ENCODE results near the gene MDN1.
A peak's percentile ranks its signal among the peaks of the same experiment; 100 is the strongest.

The MDN1 gene

DNA sequence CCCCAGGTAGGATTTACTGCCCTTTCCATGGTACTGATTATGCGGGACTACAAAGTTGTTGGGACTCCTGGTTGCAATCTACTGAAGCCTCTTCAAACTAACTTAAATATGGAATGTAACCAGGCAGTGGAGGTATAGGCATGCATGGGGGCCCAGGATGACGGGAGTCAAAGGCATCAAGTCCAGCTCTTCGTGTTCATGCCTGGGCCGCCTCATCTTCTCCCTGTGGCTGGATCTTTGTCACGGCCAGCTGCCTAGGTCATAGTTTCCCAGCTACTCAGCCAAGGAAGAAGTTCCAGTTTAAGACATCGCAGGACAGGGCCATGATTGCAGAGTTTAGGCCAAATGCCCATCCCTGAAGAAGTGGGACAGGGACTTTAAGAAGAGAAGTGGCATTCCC lies 201.6 kb downstream of the MDN1 start:
- no peak overlapping the region for H3K27ac Mint-ChIP-seq
- H3K4me1 Mint-ChIP-seq (ENCODE audit: low read depth): no peaks in the 10 kb centered on the region
- DNase-seq: no peak
- H3K36me3 Mint-ChIP-seq (ENCODE audit: low read depth): peaks cover 2% of the 10 kb centered on the region
- no peak overlapping the region for H3K4me3 Mint-ChIP-seq
- H3K9me3 Mint-ChIP-seq: no peaks in the 10 kb centered on the region
- H3K27me3 Mint-ChIP-seq: no peaks in the 10 kb centered on the region

- Mint-ChIP-seq H3K36me3 (ENCODE audit: low read depth) (peaks cover 2% of the 10 kb centered on the region), H3K4me1 (ENCODE audit: low read depth) (no peaks in the 10 kb centered on the region), H3K4me3 (no peak overlapping the region), H3K27ac (no peak overlapping the region), H3K27me3 (no peaks in the 10 kb centered on the region), H3K9me3 (no peaks in the 10 kb centered on the region)
- DNase-seq: no peak
These were observed 203.1 kb downstream of the MDN1 start for GRCh38 chr6:89616531-89616930.

DNA sequence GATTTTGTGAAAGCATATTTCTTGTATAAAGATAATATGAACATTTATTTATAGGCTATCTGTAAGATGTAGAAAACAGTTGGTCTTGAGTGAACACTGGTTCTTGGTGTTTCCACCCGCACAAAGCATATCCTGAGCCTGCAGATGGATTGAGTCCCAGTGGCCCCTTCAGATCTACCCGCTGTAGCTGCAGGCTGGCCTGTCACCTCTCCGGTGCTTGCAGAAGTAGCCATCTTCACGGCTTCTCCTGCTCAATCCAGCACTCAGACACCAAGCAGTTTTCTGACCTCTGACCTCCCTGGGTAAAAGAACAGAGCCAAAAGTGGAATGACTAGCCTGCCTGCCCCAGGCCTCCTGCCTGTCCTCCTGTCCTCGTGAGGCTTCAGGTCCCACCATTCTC lies 203.7 kb downstream of the MDN1 start:
- no peak for DNase-seq
- Mint-ChIP-seq H3K4me1 (ENCODE audit: low read depth) (no peaks in the 10 kb centered on the region), H3K27ac (no peak overlapping the region), H3K27me3 (no peaks in the 10 kb centered on the region), H3K9me3 (no peaks in the 10 kb centered on the region), H3K4me3 (no peak overlapping the region), H3K36me3 (ENCODE audit: low read depth) (peaks cover 2% of the 10 kb centered on the region)

DNA sequence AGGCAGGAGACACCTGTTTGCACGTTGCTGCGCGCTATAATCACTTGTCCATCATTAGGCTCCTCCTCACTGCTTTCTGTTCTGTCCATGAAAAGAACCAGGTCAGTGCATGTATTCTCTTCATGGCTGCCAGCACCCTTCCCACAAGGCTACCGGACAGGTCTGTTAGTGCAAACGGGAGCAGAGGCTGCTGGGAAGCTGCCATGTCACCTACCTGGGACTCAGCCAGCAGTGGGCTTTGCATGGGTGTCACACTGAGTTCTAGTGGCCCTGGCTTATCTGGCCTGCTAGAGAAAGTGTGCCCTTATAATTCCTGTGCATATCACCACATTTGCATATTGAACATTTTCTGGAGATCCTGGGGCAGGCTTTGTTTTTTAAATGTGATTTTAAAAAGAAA lies 205.8 kb downstream of the MDN1 start:
- H3K27ac Mint-ChIP-seq: no peak overlapping the region
- H3K4me1 Mint-ChIP-seq (ENCODE audit: low read depth): no peaks in the 10 kb centered on the region
- DNase-seq: no peak
- no peaks in the 10 kb centered on the region for H3K36me3 Mint-ChIP-seq (ENCODE audit: low read depth)
- no peak overlapping the region for H3K4me3 Mint-ChIP-seq
- H3K9me3 Mint-ChIP-seq: no peaks in the 10 kb centered on the region
- no peaks in the 10 kb centered on the region for H3K27me3 Mint-ChIP-seq

DNA sequence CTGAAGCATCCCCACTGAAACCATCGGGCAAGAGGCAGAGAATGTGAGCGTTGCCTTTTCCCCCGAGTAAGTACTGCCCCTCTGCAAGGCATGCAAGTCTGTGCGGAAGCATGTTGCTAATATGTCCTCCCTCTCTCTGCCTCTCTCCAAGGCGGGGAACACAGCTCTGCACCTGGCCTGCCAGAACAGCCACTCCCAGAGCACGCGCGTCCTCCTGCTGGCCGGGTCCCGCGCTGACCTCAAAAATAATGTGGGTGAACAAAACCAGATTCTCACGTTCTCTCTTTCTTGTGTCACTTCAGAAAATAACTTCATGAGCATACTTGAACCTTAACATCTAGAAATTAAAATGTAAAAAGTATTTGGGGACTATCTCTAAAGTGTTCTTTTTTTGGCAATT lies 207.5 kb downstream of the MDN1 start:
- no peaks in the 10 kb centered on the region for H3K9me3 Mint-ChIP-seq

DNA sequence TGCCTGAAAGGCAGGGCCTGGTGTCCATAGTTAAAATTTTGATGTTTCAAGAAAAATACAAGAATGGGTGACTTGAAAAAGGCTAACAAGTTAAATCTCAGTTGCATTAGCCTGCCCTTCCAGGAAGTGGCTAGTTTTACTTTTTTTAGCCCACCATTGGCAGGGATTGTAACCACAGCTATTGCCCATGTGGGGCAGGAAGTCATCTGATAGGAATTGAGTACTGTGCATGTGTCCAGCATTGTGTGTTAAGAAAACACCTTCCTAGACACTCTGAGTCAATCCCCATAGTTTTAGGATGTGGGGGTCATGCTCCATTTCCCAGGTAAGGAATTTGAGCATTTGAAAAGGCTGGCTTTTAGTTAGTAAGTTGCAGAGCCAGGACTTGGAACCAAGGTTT lies 207.9 kb downstream of the MDN1 start:
- Mint-ChIP-seq H3K36me3 (ENCODE audit: low read depth) (no peaks in the 10 kb centered on the region), H3K9me3 (no peaks in the 10 kb centered on the region), H3K27me3 (no peaks in the 10 kb centered on the region), H3K4me1 (ENCODE audit: low read depth) (no peaks in the 10 kb centered on the region), H3K4me3 (no peak overlapping the region), H3K27ac (no peak overlapping the region)
- DNase-seq: no peak

More for the DNA sequence above, 207.5 kb downstream of the MDN1 start:
- H3K27ac Mint-ChIP-seq: no peak overlapping the region
- H3K36me3 Mint-ChIP-seq (ENCODE audit: low read depth): no peaks in the 10 kb centered on the region
- no peaks in the 10 kb centered on the region for H3K27me3 Mint-ChIP-seq
- H3K4me1 Mint-ChIP-seq (ENCODE audit: low read depth): no peaks in the 10 kb centered on the region
- no peak for DNase-seq
- H3K4me3 Mint-ChIP-seq: no peak overlapping the region

GRCh38 chr6:89610149-89610642 lies 209.4 kb downstream of the MDN1 start:
- peak; percentile 84 for DNase-seq
- H3K4me3 Mint-ChIP-seq: no peak overlapping the region
- no peaks in the 10 kb centered on the region for H3K27me3 Mint-ChIP-seq
- H3K36me3 Mint-ChIP-seq (ENCODE audit: low read depth): no peaks in the 10 kb centered on the region
- no peaks in the 10 kb centered on the region for H3K9me3 Mint-ChIP-seq
- H3K27ac Mint-ChIP-seq: no peak overlapping the region
- no peaks in the 10 kb centered on the region for H3K4me1 Mint-ChIP-seq (ENCODE audit: low read depth)

DNA sequence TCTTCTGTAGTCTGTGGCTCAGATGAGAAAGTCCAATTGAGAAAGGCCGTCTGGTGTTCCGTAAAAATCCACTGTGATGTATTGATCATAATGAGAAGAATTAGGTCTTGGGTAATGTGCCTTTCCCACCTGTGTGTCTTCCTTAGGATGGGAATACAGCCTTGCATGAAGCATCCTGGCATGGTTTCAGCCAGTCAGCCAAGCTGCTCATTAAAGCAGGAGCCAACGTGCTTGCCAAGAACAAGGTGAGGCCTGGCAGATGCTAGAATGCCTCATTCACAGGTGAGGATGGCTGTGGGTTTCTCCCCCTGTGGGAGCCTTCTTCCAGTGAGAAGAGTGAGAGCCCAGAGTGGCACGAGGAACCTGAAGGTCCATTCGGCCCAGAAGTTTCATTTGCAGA lies 213.7 kb downstream of the MDN1 start:
- Mint-ChIP-seq H3K9me3 (no peaks in the 10 kb centered on the region), H3K27me3 (no peaks in the 10 kb centered on the region), H3K27ac (no peak overlapping the region), H3K4me3 (no peak overlapping the region), H3K4me1 (ENCODE audit: low read depth) (no peaks in the 10 kb centered on the region), H3K36me3 (ENCODE audit: low read depth) (no peaks in the 10 kb centered on the region)
- DNase-seq: no peak

DNA sequence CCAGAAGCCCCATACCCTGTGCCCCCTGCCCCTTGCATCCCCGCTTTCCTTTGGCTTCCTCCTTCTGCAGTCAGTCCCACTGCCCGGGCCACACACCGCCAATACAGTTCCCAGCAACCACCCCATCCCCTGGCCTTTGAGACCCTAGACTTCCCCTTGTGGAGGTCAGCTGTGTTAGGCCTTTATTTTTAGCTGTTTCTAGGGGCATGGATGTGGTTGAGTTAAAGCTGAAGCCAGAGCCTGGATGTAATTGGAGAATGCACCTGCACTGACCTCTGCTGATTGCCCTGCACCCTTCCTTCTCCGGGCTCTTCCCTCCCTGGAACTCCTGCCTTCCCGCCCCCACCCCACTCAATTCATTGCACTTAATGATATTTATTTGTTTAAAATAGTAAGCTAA lies 214.9 kb downstream of the MDN1 start:
- Mint-ChIP-seq H3K4me1 (ENCODE audit: low read depth) (no peaks in the 10 kb centered on the region), H3K27ac (no peak overlapping the region), H3K36me3 (ENCODE audit: low read depth) (no peaks in the 10 kb centered on the region), H3K4me3 (no peak overlapping the region), H3K27me3 (no peaks in the 10 kb centered on the region), H3K9me3 (no peaks in the 10 kb centered on the region)
- no peak for DNase-seq

DNA sequence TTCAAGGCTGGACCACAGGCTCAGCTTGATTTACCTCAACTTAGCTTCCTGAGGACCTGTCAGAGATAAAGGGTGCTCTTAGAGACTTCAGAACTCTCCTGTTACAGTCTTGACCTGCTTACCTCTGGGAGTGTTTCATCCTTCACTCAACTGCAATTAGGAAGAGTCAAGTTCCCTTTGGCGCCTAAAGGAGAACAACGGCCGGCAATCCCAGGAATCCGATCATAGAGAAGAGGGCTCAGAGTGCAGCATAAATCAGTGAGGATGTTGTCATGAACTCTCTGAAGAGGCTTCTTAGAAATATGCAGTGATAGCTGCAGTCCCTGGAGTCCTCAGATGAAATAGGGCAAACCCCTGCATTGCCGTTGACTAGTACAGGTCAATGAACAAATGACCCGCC lies 217.4 kb downstream of the MDN1 start:
- Mint-ChIP-seq H3K4me3 (no peak overlapping the region), H3K36me3 (ENCODE audit: low read depth) (no peaks in the 10 kb centered on the region)

DNA sequence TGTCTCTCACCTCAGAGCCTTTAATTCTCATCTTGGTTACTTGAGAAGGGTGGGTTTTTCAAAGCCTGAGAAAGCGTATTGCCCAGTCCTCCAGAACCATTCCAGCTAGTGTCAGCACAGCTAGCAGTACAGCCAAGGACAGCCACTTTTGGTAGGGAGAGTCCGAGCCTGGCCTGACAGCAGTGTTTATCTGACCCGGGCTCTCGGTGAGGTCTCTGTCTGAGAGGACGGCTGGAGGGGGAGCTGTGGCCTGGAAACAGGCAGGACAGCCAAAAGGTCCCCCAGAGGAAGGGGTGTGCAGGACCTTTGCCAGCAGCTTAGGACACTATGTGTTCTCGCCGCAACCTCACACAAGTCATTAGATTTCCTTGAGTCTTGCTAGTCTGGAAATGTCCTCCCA lies 219.9 kb downstream of the MDN1 start:
- no peak overlapping the region for H3K4me3 Mint-ChIP-seq
- no peaks in the 10 kb centered on the region for H3K27me3 Mint-ChIP-seq
- peaks cover 2% of the 10 kb centered on the region for H3K36me3 Mint-ChIP-seq (ENCODE audit: low read depth)
- DNase-seq: no peak
- H3K9me3 Mint-ChIP-seq: peaks cover 4% of the 10 kb centered on the region
- H3K4me1 Mint-ChIP-seq (ENCODE audit: low read depth): peaks cover 18% of the 10 kb centered on the region
- H3K27ac Mint-ChIP-seq: no peak overlapping the region

More for the DNA sequence above, 217.4 kb downstream of the MDN1 start:
- no peak for DNase-seq
- H3K27me3 Mint-ChIP-seq: no peaks in the 10 kb centered on the region
- peaks cover 3% of the 10 kb centered on the region for H3K4me1 Mint-ChIP-seq (ENCODE audit: low read depth)
- peaks cover 2% of the 10 kb centered on the region for H3K9me3 Mint-ChIP-seq
- H3K27ac Mint-ChIP-seq: no peak overlapping the region

GRCh38 chr6:89597988-89598387 lies 221.6 kb downstream of the MDN1 start:
- DNase-seq: no peak
- peaks cover 2% of the 10 kb centered on the region for H3K36me3 Mint-ChIP-seq (ENCODE audit: low read depth)
- H3K4me1 Mint-ChIP-seq (ENCODE audit: low read depth): peaks cover 18% of the 10 kb centered on the region
- H3K27me3 Mint-ChIP-seq: no peaks in the 10 kb centered on the region
- H3K4me3 Mint-ChIP-seq: no peak overlapping the region
- H3K27ac Mint-ChIP-seq: no peak overlapping the region
- H3K9me3 Mint-ChIP-seq: peaks cover 4% of the 10 kb centered on the region

- peaks cover 18% of the 10 kb centered on the region for H3K4me1 Mint-ChIP-seq (ENCODE audit: low read depth)
- no peak for DNase-seq
- peaks cover 2% of the 10 kb centered on the region for H3K36me3 Mint-ChIP-seq (ENCODE audit: low read depth)
- no peak overlapping the region for H3K27ac Mint-ChIP-seq
- H3K27me3 Mint-ChIP-seq: no peaks in the 10 kb centered on the region
- H3K4me3 Mint-ChIP-seq: no peak overlapping the region
- peaks cover 4% of the 10 kb centered on the region for H3K9me3 Mint-ChIP-seq
These were observed 222.2 kb downstream of the MDN1 start for GRCh38 chr6:89597372-89597771.

- Mint-ChIP-seq H3K27ac (peak overlapping the region; percentile 86), H3K27me3 (no peaks in the 10 kb centered on the region), H3K4me1 (ENCODE audit: low read depth) (peaks cover 18% of the 10 kb centered on the region), H3K9me3 (peaks cover 4% of the 10 kb centered on the region), H3K4me3 (no peak overlapping the region), H3K36me3 (ENCODE audit: low read depth) (peaks cover 2% of the 10 kb centered on the region)
- DNase-seq: no peak
These were observed 223.1 kb downstream of the MDN1 start for GRCh38 chr6:89596484-89596883.

DNA sequence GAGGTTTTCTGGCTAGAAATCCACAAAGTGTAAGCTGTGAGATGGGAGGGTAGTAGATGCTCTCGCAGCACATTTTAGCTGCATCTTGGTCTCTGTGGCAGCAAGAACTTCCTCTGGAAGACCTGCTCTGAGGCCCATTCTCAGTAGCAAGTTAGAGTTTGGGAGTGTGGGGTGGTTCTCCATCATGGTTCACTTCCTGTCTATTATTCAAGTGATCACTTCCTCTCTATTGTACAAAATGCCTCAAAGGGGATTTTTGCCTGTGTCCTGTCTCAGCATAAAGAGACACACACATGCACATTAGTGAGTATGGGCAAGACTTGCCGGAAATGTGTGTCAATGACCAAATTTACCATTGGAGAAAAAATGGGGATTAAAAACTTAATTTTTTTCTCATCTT lies 223.5 kb downstream of the MDN1 start:
- Mint-ChIP-seq H3K4me3 (no peak overlapping the region), H3K4me1 (ENCODE audit: low read depth) (peaks cover 18% of the 10 kb centered on the region), H3K36me3 (ENCODE audit: low read depth) (peaks cover 2% of the 10 kb centered on the region), H3K27ac (peak overlapping the region; percentile 86), H3K27me3 (no peaks in the 10 kb centered on the region), H3K9me3 (peaks cover 4% of the 10 kb centered on the region)
- DNase-seq: no peak

Data from activated T-cell treated with anti-CD3 and anti-CD28 coated beads, Interleukin-2, amount 50 U/mL, for 24 hours (primary cell).